ENCODE results near the gene ADCY7.
"Not testable (repeated sequence)": the region's sequence is repeated elsewhere in the genome, so short reads cannot be mapped to it uniquely, and the experiment has no call there.

ADCY7 gene

GRCh38 chr16:50338371-50339231, 72.2 kb downstream of the ADCY7 start:
- no peak for DNase-seq (ENCODE audit: low spot score)

- DNase-seq (ENCODE audit: low spot score): no peak
These were observed 74.2 kb downstream of the ADCY7 start for GRCh38 chr16:50340578-50340977.

GRCh38 chr16:50343566-50343965, 77.2 kb downstream of the ADCY7 start:
- DNase-seq (ENCODE audit: low spot score): not testable (repeated sequence)

- DNase-seq (ENCODE audit: low spot score): not testable (repeated sequence)
These were observed 78.9 kb downstream of the ADCY7 start for GRCh38 chr16:50345210-50345609.

GRCh38 chr16:50351116-50351515, 84.8 kb downstream of the ADCY7 start:
- DNase-seq (ENCODE audit: low spot score): no peak

GRCh38 chr16:50351952-50352351, 85.6 kb downstream of the ADCY7 start:
- DNase-seq (ENCODE audit: low spot score): no peak

- DNase-seq (ENCODE audit: low spot score): no peak
These were observed 87.7 kb downstream of the ADCY7 start for GRCh38 chr16:50354082-50354481.

GRCh38 chr16:50354629-50355456, 88.5 kb downstream of the ADCY7 start:
- DNase-seq (ENCODE audit: low spot score): no peak

- no peak for DNase-seq (ENCODE audit: low spot score)
These were observed 93.3 kb downstream of the ADCY7 start for GRCh38 chr16:50359626-50360025.

- no peak for DNase-seq (ENCODE audit: low spot score)
These were observed 93.9 kb downstream of the ADCY7 start for GRCh38 chr16:50360033-50360778.

GRCh38 chr16:50360779-50361178, 94.4 kb downstream of the ADCY7 start:
- no peak for DNase-seq (ENCODE audit: low spot score)

- no peak for DNase-seq (ENCODE audit: low spot score)
These were observed 97.3 kb downstream of the ADCY7 start for GRCh38 chr16:50363656-50364055.

- no peak for DNase-seq (ENCODE audit: low spot score)
These were observed 99.6 kb downstream of the ADCY7 start for GRCh38 chr16:50365791-50366575.

All from hepatic stellate cell (primary cell).